ENCODE measurements around the gene EIF4E. TPM values are rescaled to one million over a fixed set of nuclear protein-coding genes. Genes with fewer than 3 reads are reported as not detected.

Gene EIF4E
- total RNA-seq, 1 experiment from 2014 or later, result 179 TPM

DNA sequence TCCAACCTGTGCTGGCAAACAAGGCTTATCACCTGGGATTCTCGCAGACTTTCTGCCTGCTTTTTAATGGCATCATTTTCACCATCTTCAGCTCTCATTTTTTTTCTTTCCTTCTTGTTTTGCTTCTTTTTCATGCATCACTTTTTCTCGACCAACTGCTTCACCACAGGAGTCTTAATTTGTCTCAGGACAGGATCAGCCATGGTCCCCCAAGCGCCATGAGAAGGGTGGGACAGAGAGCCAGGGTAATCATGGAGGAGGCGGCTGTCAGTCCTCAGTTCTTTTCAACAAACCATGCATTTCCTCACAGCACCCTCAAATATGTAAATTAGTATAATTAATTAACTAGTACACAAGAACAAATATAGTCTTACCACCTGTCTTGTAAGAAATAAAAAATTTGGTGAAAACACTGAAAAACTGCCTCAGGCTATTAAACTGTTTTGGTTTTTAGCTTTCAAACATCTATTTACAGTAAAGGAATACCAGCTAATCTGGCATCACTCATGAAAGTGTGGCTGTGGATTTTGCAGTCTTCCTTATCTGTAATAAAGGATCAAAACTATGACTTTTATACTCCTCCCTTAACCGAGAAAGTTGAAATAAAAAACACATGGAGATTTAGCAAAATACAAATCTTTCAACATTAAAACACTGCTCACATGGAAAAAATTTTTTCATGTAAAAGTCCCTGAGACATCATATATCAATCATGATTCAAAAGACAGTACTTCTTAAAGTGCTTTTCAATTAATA is 19.1 kb downstream of the EIF4E start:
- no peak for TF ChIP-seq EZH2 (IDR thresholded peaks at IDR 0.05; ENCODE audit: borderline replicate concordance, low read depth, low read length, poor library complexity, severe bottlenecking)
- TF ChIP-seq, protein P1, sequence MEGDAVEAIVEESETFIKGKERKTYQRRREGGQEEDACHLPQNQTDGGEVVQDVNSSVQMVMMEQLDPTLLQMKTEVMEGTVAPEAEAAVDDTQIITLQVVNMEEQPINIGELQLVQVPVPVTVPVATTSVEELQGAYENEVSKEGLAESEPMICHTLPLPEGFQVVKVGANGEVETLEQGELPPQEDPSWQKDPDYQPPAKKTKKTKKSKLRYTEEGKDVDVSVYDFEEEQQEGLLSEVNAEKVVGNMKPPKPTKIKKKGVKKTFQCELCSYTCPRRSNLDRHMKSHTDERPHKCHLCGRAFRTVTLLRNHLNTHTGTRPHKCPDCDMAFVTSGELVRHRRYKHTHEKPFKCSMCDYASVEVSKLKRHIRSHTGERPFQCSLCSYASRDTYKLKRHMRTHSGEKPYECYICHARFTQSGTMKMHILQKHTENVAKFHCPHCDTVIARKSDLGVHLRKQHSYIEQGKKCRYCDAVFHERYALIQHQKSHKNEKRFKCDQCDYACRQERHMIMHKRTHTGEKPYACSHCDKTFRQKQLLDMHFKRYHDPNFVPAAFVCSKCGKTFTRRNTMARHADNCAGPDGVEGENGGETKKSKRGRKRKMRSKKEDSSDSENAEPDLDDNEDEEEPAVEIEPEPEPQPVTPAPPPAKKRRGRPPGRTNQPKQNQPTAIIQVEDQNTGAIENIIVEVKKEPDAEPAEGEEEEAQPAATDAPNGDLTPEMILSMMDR (conservative IDR thresholded peaks at IDR 0.05; ENCODE audit: low read depth, low read length), result no peak
- Histone ChIP-seq H3K4me3 (ENCODE audit: low read depth, low read length, poor library complexity, severe bottlenecking) (no peak overlapping the region), H3K27ac (ENCODE audit: low read depth, low read length, poor library complexity, severe bottlenecking) (peak overlapping the region; percentile 22), H3K36me3 (ENCODE audit: insufficient read depth, low read length, poor library complexity, severe bottlenecking) (peaks cover 4% of the 10 kb centered on the region), H3K9me3 (ENCODE audit: low read depth, low read length, poor library complexity, severe bottlenecking) (no peaks in the 10 kb centered on the region), H3K27me3 (replicated peaks; ENCODE audit: insufficient read depth, low read depth, low read length, poor library complexity) (no peaks in the 10 kb centered on the region), H3K4me1 (ENCODE audit: insufficient read depth, low read length, poor library complexity, severe bottlenecking) (peaks cover 22% of the 10 kb centered on the region)
- intact Hi-C loops (cut with micrococcal nuclease; ENCODE audit: unreplicated experiment), result loop anchor here (5.0 kb wide), 1 partner anchor 763 kb away; no protein-coding TSS in a partner anchor
- ChIA-PET POLR2A (ENCODE audit: low non-redundant PET) (no interaction called here), CTCF (no interaction called here)
- DNase-seq (ENCODE audit: low spot score), result no peak
- no TSS peak for BruUV-seq (replicated peaks)

DNA sequence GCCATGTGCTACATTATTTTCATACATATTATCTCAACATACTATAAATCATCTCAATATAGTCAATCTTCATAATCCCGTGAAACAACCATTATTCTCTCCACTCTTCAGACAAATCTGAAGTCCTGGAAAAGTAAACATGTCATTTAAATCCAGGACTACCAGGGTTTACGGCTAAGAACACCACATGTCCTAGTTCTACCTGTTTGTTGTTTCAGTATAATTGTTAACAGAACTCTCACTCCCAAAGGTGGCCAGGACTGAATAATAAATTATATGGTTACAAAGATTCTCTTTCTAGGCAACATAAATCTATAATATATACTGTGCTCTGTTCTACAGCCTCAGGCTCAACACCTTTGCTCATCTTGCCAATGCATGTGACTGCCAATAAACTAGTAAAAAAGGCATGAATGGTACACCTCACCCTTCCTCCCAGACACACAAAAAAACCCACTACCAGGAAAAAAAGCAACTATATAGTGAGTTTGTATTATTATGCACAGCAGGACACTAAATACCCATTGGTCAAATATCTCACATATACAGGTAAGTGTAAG is 20.1 kb downstream of the EIF4E start:
- POLR2A ChIA-PET (ENCODE audit: low non-redundant PET), result no interaction called here
- intact Hi-C loops (cut with micrococcal nuclease; ENCODE audit: unreplicated experiment), result no loop called here
- no peak for TF ChIP-seq EZH2 (IDR thresholded peaks at IDR 0.05; ENCODE audit: borderline replicate concordance, low read depth, low read length, poor library complexity, severe bottlenecking)
- TF ChIP-seq, protein P1 (conservative IDR thresholded peaks at IDR 0.05; ENCODE audit: low read depth, low read length), result no peak
- CTCF ChIA-PET, result no interaction called here
- DNase-seq (ENCODE audit: low spot score), result no peak
- H3K4me3 ChIP-seq (ENCODE audit: low read depth, low read length, poor library complexity, severe bottlenecking), result no peak overlapping the region
- H3K4me1 ChIP-seq (ENCODE audit: insufficient read depth, low read length, poor library complexity, severe bottlenecking), result peaks cover 25% of the 10 kb centered on the region
- BruUV-seq (replicated peaks), result TSS peak; percentile 7
- no peaks in the 10 kb centered on the region for H3K9me3 ChIP-seq (ENCODE audit: low read depth, low read length, poor library complexity, severe bottlenecking)
- H3K27me3 ChIP-seq (replicated peaks; ENCODE audit: insufficient read depth, low read depth, low read length, poor library complexity), result no peaks in the 10 kb centered on the region
- H3K27ac ChIP-seq (ENCODE audit: low read depth, low read length, poor library complexity, severe bottlenecking), result no peak overlapping the region
- peaks cover 4% of the 10 kb centered on the region for H3K36me3 ChIP-seq (ENCODE audit: insufficient read depth, low read length, poor library complexity, severe bottlenecking)

DNA sequence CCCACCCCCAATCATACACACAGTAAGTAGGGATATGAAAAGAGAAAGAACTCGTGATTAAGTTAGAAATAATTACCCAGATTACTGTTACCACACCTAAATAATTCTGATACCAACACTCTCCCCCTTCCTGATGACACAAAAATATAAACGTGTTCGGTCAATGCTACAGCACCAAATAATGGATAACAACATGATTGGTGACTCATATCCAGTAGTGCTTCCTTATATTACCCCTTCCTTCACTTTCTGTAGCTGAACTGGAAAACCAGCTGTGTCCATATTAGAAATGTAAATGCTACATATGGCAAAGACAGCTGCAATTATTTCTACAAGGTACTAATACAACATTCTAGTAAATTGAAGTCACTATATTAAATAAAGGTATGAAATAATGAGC is 20.8 kb downstream of the EIF4E start:
- Histone ChIP-seq H3K9me3 (ENCODE audit: low read depth, low read length, poor library complexity, severe bottlenecking) (no peaks in the 10 kb centered on the region), H3K4me1 (ENCODE audit: insufficient read depth, low read length, poor library complexity, severe bottlenecking) (peaks cover 25% of the 10 kb centered on the region), H3K4me3 (ENCODE audit: low read depth, low read length, poor library complexity, severe bottlenecking) (no peak overlapping the region), H3K27me3 (replicated peaks; ENCODE audit: insufficient read depth, low read depth, low read length, poor library complexity) (no peaks in the 10 kb centered on the region), H3K36me3 (ENCODE audit: insufficient read depth, low read length, poor library complexity, severe bottlenecking) (peaks cover 4% of the 10 kb centered on the region), H3K27ac (ENCODE audit: low read depth, low read length, poor library complexity, severe bottlenecking) (no peak overlapping the region)
- intact Hi-C loops (cut with micrococcal nuclease; ENCODE audit: unreplicated experiment), result no loop called here
- ChIA-PET POLR2A (ENCODE audit: low non-redundant PET) (no interaction called here), CTCF (interaction anchor here (0.6 kb wide), 1 partner anchor 12 kb away, joined by 3 read pairs; no protein-coding TSS in a partner anchor)
- BruUV-seq (replicated peaks), result no TSS peak
- TF ChIP-seq, protein P1 (conservative IDR thresholded peaks at IDR 0.05; ENCODE audit: low read depth, low read length), result no peak
- no peak for TF ChIP-seq EZH2 (IDR thresholded peaks at IDR 0.05; ENCODE audit: borderline replicate concordance, low read depth, low read length, poor library complexity, severe bottlenecking)
- DNase-seq (ENCODE audit: low spot score), result no peak
